Esophagus squamous epithelium (tissue), 4 donors: ENCODE data around the gene PRKCD.

Experiments
- POLR2A ChIP-seq, 4 donors: fragments of 450-650 bp; IDR thresholded peaks; one replicate each; pipeline ENCODE4 v1.6.1; 2017; ENCODE audit warnings: antibody characterized with exemption in 4 of 4, mild to moderate bottlenecking in 4 of 4, moderate library complexity in 3 of 4
- TF ChIP-seq, protein P1 (sequence below), 6 experiments: fragments of 450-650 bp in 4 of 6; fragments of 200-600 bp in 2 of 6; sonication (generic) in 2 of 6; IDR thresholded peaks; one replicate each; pipeline ENCODE4 v1.5.1; 2016 to 2019; ENCODE audit warnings: antibody characterized with exemption in 6 of 6, mild to moderate bottlenecking in 4 of 6, moderate library complexity in 4 of 6

DNA sequence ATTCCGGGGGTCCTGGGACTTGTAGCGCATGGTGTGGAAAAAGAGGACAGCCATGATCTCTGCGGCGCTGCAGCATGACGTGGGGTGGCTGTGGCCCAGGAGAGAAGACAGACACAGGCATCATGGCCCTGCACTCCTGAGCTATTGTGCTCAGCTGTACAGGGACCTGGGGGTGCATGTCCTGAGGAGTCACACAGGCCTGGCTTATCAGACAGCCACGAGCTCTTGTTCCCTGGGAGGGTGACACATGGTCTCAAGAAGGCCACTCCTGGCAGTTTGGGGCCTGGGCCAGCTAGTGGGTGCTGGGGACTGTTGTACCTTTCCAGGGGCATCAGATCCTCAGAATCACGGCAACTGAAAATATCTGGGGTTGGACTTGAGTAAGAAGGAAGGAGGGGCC, 81.1 kb downstream of the PRKCD start:
- TF ChIP-seq, protein P1, sequence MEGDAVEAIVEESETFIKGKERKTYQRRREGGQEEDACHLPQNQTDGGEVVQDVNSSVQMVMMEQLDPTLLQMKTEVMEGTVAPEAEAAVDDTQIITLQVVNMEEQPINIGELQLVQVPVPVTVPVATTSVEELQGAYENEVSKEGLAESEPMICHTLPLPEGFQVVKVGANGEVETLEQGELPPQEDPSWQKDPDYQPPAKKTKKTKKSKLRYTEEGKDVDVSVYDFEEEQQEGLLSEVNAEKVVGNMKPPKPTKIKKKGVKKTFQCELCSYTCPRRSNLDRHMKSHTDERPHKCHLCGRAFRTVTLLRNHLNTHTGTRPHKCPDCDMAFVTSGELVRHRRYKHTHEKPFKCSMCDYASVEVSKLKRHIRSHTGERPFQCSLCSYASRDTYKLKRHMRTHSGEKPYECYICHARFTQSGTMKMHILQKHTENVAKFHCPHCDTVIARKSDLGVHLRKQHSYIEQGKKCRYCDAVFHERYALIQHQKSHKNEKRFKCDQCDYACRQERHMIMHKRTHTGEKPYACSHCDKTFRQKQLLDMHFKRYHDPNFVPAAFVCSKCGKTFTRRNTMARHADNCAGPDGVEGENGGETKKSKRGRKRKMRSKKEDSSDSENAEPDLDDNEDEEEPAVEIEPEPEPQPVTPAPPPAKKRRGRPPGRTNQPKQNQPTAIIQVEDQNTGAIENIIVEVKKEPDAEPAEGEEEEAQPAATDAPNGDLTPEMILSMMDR (IDR thresholded peaks at IDR 0.05) = no peak
- TF ChIP-seq POLR2A (IDR thresholded peaks at IDR 0.05) = no peak
